ENCODE data around the gene GLI3.

DNA sequence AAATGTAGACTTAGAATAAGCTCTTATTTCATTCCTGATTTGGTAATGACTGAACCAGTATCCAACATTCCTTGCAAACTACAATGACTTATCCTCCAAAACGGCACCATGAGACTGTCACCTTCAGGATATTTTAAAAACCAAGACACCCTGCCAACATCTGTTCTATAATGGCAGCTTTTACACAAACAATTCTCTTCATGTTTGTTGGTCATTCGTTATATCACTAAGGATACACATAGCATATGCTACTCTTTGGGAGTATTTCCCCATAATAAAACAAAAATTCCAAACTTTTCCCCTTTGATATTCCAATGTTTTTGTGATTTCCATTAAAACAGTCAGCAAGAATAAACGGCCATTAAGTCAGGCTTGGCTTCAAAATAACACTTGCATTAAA, 215.4 kb downstream of the GLI3 start:
- TF ChIP-seq TARDBP (IDR thresholded peaks at IDR 0.05) (no peak), CTBP1 (IDR thresholded peaks at IDR 0.05; ENCODE audit: borderline replicate concordance) (no peak), FOXA1 (IDR thresholded peaks at IDR 0.05) (no peak), NFRKB (IDR thresholded peaks at IDR 0.05) (no peak), FOXM1 (IDR thresholded peaks at IDR 0.05; ENCODE audit: borderline replicate concordance) (no peak), ELF4 (IDR thresholded peaks at IDR 0.05) (no peak), SP1 (IDR thresholded peaks at IDR 0.05) (no peak), SUZ12 (IDR thresholded peaks at IDR 0.05) (no peak)
- TF ChIP-seq, protein P1, sequence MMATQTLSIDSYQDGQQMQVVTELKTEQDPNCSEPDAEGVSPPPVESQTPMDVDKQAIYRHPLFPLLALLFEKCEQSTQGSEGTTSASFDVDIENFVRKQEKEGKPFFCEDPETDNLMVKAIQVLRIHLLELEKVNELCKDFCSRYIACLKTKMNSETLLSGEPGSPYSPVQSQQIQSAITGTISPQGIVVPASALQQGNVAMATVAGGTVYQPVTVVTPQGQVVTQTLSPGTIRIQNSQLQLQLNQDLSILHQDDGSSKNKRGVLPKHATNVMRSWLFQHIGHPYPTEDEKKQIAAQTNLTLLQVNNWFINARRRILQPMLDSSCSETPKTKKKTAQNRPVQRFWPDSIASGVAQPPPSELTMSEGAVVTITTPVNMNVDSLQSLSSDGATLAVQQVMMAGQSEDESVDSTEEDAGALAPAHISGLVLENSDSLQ (IDR thresholded peaks at IDR 0.05), result no peak
